Inferior parietal cortex (tissue), 1 donor: ENCODE data around the gene DHX15.
A peak's percentile ranks its signal among the peaks of the same experiment; 100 is the strongest.

Experiments used
- DNase-seq: peaks from one replicate; pipeline ENCODE4 v3.0.0-alpha.2; 2016; ENCODE audit errors: extremely low spot score

Gene DHX15

GRCh38 chr4:24584211-24584850 is at the start of gene DHX15:
DHX15 (minus strand) TSS chr4:24584554; CDS start chr4:24584393, 161 bp downstream.
- DNase-seq: peak; percentile 94

GRCh38 chr4:24632011-24632410 is 47.7 kb upstream of the DHX15 start:
- no peak for DNase-seq

GRCh38 chr4:24630937-24631336 is 46.6 kb upstream of the DHX15 start:
- DNase-seq: no peak

GRCh38 chr4:24625091-24625490 is 40.7 kb upstream of the DHX15 start:
- DNase-seq: no peak

GRCh38 chr4:24624381-24624780 is 40.0 kb upstream of the DHX15 start:
- DNase-seq: no peak

- no peak for DNase-seq
Measured at GRCh38 chr4:24622146-24622834, 37.9 kb upstream of the DHX15 start.

GRCh38 chr4:24615977-24616376 is 31.6 kb upstream of the DHX15 start:
- DNase-seq: no peak

- DNase-seq: no peak
Measured at GRCh38 chr4:24614881-24615280, 30.5 kb upstream of the DHX15 start.

GRCh38 chr4:24613502-24613901 is 29.1 kb upstream of the DHX15 start:
- DNase-seq: no peak

GRCh38 chr4:24611575-24611974 is 27.2 kb upstream of the DHX15 start:
- no peak for DNase-seq

GRCh38 chr4:24607334-24607733 is 23.0 kb upstream of the DHX15 start:
- peak; percentile 35 for DNase-seq

GRCh38 chr4:24605216-24605615 is 20.9 kb upstream of the DHX15 start:
- DNase-seq: no peak

- DNase-seq: no peak
Measured at GRCh38 chr4:24604558-24605214, 20.3 kb upstream of the DHX15 start.

GRCh38 chr4:24603343-24603742 is 19.0 kb upstream of the DHX15 start:
- DNase-seq: no peak

- no peak for DNase-seq
Measured at GRCh38 chr4:24601121-24601520, 16.8 kb upstream of the DHX15 start.

GRCh38 chr4:24599275-24599674 is 14.9 kb upstream of the DHX15 start:
- no peak for DNase-seq

- no peak for DNase-seq
Measured at GRCh38 chr4:24598025-24598424, 13.7 kb upstream of the DHX15 start.

GRCh38 chr4:24595659-24596058 is 11.3 kb upstream of the DHX15 start:
- DNase-seq: no peak

GRCh38 chr4:24594887-24595286 is 10.5 kb upstream of the DHX15 start:
- DNase-seq: no peak

GRCh38 chr4:24589448-24589847 is 5.1 kb upstream of the DHX15 start:
- no peak for DNase-seq

- DNase-seq: no peak
Measured at GRCh38 chr4:24588216-24588954, 4.0 kb upstream of the DHX15 start.

- peak; percentile 42 for DNase-seq
Measured at GRCh38 chr4:24583451-24584210, 723 bp downstream of the DHX15 start.
